Endothelial cell of umbilical vein (primary cell): ENCODE data around the gene SFMBT2. TPM values are rescaled to one million over a fixed set of nuclear protein-coding genes. Genes with fewer than 3 reads are reported as not detected.

Experiments used
- BruUV-seq: library from RNA; stranded (reverse); fragments of 400-500 nt; replicated peaks from 2 replicates; lab custom pipeline; 2021; lab: Mats Ljungman, UMichigan
- CTCF ChIA-PET: fragments of 300-600, 350-600 bp; sonication (Branson Sonifier 250); formaldehyde crosslinking; loops from one replicate; lab custom pipeline; 2021; ENCODE audit warnings: antibody characterized with exemption, inconsistent platforms; lab: Charles Lee
- POLR2A ChIA-PET: fragments of 300-600, 350-600 bp; sonication (Branson Sonifier 250); formaldehyde crosslinking; loops from one replicate; lab custom pipeline; 2021; ENCODE audit warnings: antibody characterized with exemption, inconsistent platforms; lab: Charles Lee
- DNase-seq: peaks from one replicate; pipeline ENCODE4 v3.0.0-alpha.2; 2011; ENCODE audit warnings: low read depth, low spot score
- FAIRE-seq: peaks from 2 replicates; lab custom pipeline; 2011; peaks lifted over from hg19 to GRCh38; lab: Jason Lieb, UNC
- H2AFZ ChIP-seq: 2 replicates; pipeline ENCODE4 v1.6.0; 2012; ENCODE audit warnings: low read depth, low read length, control low read depth, inconsistent platforms
- H3K27ac ChIP-seq: 2 replicates; pipeline ENCODE4 v1.5.1; 2011; ENCODE audit warnings: low read depth, mild to moderate bottlenecking, control low read depth, low read length, moderate library complexity; ENCODE audit not compliant: insufficient read depth
- H3K27me3 ChIP-seq, 2 experiments: 2 replicates each; pipeline versions ENCODE4 v1.6.0 to v1.6.1; 2011; ENCODE audit warnings: low read length in 2 of 2, mixed read lengths in 1 of 2; ENCODE audit not compliant: control insufficient read depth in 2 of 2, insufficient read depth in 2 of 2
- H3K36me3 ChIP-seq, 2 experiments: 2 replicates in 1 of 2; 3 replicates in 1 of 2; pipeline ENCODE4 v1.5.1; 2011; ENCODE audit warnings: low read length in 2 of 2, mild to moderate bottlenecking in 1 of 2, moderate library complexity in 1 of 2; ENCODE audit not compliant: control insufficient read depth in 2 of 2, insufficient read depth in 2 of 2; ENCODE audit errors: extremely low read depth in 1 of 2
- H3K4me1 ChIP-seq: 3 replicates; pipeline ENCODE4 v1.5.1; 2011; ENCODE audit warnings: mild to moderate bottlenecking, low read length; ENCODE audit not compliant: control insufficient read depth, insufficient read depth; ENCODE audit errors: extremely low read depth
- H3K4me2 ChIP-seq: 2 replicates; pipeline ENCODE4 v1.6.1; 2011; ENCODE audit warnings: low read length, control low read depth, mixed read lengths; ENCODE audit not compliant: insufficient read depth
- H3K4me3 ChIP-seq, 3 experiments: fragments of 200-600 bp in 1 of 3; sonication (generic), shearing (Covaris generic) in 1 of 3; replicated peaks in 1 of 3; 2 replicates each; pipeline ENCODE4 v1.5.1; 2011 to 2016; ENCODE audit warnings: control low read depth in 3 of 3, low read length in 3 of 3, mild to moderate bottlenecking in 2 of 3, inconsistent platforms in 1 of 3, low read depth in 1 of 3, moderate library complexity in 1 of 3; ENCODE audit not compliant: insufficient read depth in 1 of 3
- H3K79me2 ChIP-seq: 2 replicates; pipeline ENCODE4 v1.6.0; 2012; ENCODE audit warnings: low read length, inconsistent platforms; ENCODE audit not compliant: control insufficient read depth, insufficient read depth
- H3K9ac ChIP-seq: replicated peaks from 2 replicates; pipeline ENCODE3; 2011; ENCODE audit warnings: low read length, control low read depth; ENCODE audit not compliant: insufficient read depth; ENCODE audit errors: extremely low read depth
- H3K9me1 ChIP-seq: replicated peaks from 3 replicates; pipeline ENCODE4 v1.6.0; 2011; ENCODE audit warnings: mild to moderate bottlenecking, low read length; ENCODE audit not compliant: control insufficient read depth, insufficient read depth; ENCODE audit errors: extremely low read depth
- H3K9me3 ChIP-seq: replicated peaks from 2 replicates; pipeline ENCODE4 v1.5.1; 2012; ENCODE audit warnings: low read length, inconsistent platforms; ENCODE audit not compliant: control insufficient read depth, insufficient read depth
- H4K20me1 ChIP-seq: replicated peaks from 2 replicates; pipeline ENCODE3; 2011; ENCODE audit warnings: mild to moderate bottlenecking, low read length; ENCODE audit not compliant: control insufficient read depth, insufficient read depth; ENCODE audit errors: extremely low read depth
- EZH2 ChIP-seq: IDR thresholded peaks from 2 replicates; pipeline ENCODE4 v1.6.1; 2012; ENCODE audit warnings: borderline replicate concordance, low read depth, mild to moderate bottlenecking, moderate library complexity, low read length, inconsistent platforms; ENCODE audit not compliant: severe bottlenecking
- GATA2 ChIP-seq: IDR thresholded peaks from 2 replicates; pipeline ENCODE4 v1.7.0; 2011; ENCODE audit warnings: low read depth, mild to moderate bottlenecking, moderate library complexity, mixed read lengths, low read length; ENCODE audit not compliant: insufficient read length, insufficient read depth
- JUN ChIP-seq: IDR thresholded peaks from 2 replicates; pipeline ENCODE4 v1.6.1; 2011; ENCODE audit warnings: borderline replicate concordance, low read depth; ENCODE audit not compliant: insufficient read length, insufficient read depth
- MYC ChIP-seq: IDR thresholded peaks from one replicate; pipeline ENCODE4 v1.6.1; 2011; ENCODE audit warnings: mild to moderate bottlenecking, low read depth, low read length
- POLR2A ChIP-seq: IDR thresholded peaks from 2 replicates; pipeline ENCODE4 v1.6.1; 2012; ENCODE audit warnings: low read depth, mild to moderate bottlenecking, control low read depth, low read length
- POLR2AphosphoS5 ChIP-seq: IDR thresholded peaks from 2 replicates; pipeline ENCODE4 v1.6.1; 2012; ENCODE audit warnings: low read depth, mild to moderate bottlenecking, control low read depth, low read length, moderate library complexity; ENCODE audit not compliant: insufficient read depth
- dilution Hi-C: fragments of 300-500 bp; cut with MboI; formaldehyde crosslinking; loops from one replicate; pipeline ENCODE4 v1.15.0; 2019; ENCODE audit warnings: low sequenced_read_pairs; ENCODE audit not compliant: extremely low pct_ligation_motif_present
- intact Hi-C: fragments of 100-400 bp; cut with micrococcal nuclease; formaldehyde crosslinking; loops from one replicate; pipeline ENCODE4 v1.10.0; 2022
- polyA plus RNA-seq, 4 experiments: library from polyadenylated mRNA; depleted of rRNA in 3 of 4; stranded (reverse) in 3 of 4; unstranded in 1 of 4; fragments of >200 nt; gene quantifications; 2 replicates each; pipeline versions ENCODE4 v1.2.1 to v1.2.3, GENCODE V29; 2011 to 2012; ENCODE audit warnings: missing spikeins in 1 of 4
- total RNA-seq: library from RNA; stranded (reverse); gene quantifications from 2 replicates; pipeline ENCODE4 v1.2.3, GENCODE V29; 2021
- TF ChIP-seq, protein P1 (sequence below): IDR thresholded peaks from 2 replicates; pipeline ENCODE4 v1.6.1; 2011; ENCODE audit not compliant: insufficient read depth, insufficient read length

Gene SFMBT2
- total and polyA plus RNA-seq, 2 donors (not counting 3 experiments of a cell fraction or from before 2014, with no cell fraction given), result 0.14 to 0.64 TPM

DNA sequence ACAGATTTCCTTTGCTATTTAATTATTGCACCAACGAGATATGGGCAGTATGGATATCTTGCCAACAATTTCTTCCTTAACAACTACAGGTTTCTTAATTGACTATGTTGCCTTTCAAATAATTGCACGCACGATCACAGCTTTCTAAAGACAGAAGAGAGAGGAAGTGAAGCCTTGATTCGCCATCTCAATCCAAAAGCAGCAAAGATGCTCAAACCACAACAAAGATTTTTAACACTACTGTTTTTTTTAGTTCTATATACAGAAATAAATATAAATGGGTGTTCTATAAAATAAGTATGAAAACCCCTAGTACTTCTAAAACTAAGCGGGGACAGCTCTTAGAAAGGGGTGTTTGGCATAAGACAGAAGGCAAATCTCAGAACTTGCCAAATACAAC, 251.3 kb downstream of the SFMBT2 start:
- POLR2A ChIA-PET, result no interaction called here
- Histone ChIP-seq H3K9ac (no peak overlapping the region), H3K36me3 (no peaks in the 10 kb centered on the region), H3K4me2 (no peak overlapping the region), H3K9me3 (no peaks in the 10 kb centered on the region), H3K27me3 (no peaks in the 10 kb centered on the region), H3K4me1 (no peaks in the 10 kb centered on the region), H3K27ac (no peak overlapping the region), H3K9me1 (no peaks in the 10 kb centered on the region), H2AFZ (no peak overlapping the region), H3K4me3 (no peak overlapping the region), H3K79me2 (no peaks in the 10 kb centered on the region), H4K20me1 (no peaks in the 10 kb centered on the region)
- CTCF ChIA-PET, result no interaction called here
- no peak for FAIRE-seq
- no peak for DNase-seq
- intact Hi-C loops (no loop called here), dilution Hi-C loops (no loop called here)
- TF ChIP-seq EZH2, result no peak
- no peak for TF ChIP-seq GATA2
- TF ChIP-seq MYC, result no peak
- no peak for TF ChIP-seq POLR2AphosphoS5
- no peak for TF ChIP-seq JUN
- no peak for TF ChIP-seq POLR2A
- BruUV-seq, result no TSS peak

DNA sequence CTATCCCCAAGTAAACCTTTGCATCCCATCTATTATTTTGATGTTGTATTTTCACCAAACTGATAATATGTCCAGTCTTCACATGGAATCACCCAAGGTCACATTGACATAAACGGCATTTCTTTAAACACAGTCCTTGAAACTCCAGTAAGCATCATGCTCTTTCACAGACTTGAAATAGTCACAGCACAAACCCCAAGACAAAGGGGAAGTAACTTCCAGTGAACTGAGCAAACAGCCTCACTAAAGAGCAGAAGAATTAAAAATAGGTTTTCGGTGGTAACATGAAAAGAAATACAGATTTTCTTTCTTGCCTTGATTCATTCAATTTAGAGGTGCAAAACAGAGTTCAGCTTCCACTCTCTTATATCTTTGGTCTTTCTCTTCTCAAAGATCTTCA, 253.7 kb downstream of the SFMBT2 start:
- Histone ChIP-seq H3K27ac (no peak overlapping the region), H3K4me2 (no peak overlapping the region), H3K36me3 (no peaks in the 10 kb centered on the region), H3K4me3 (no peak overlapping the region), H4K20me1 (no peaks in the 10 kb centered on the region), H2AFZ (no peak overlapping the region), H3K9ac (no peak overlapping the region), H3K27me3 (no peaks in the 10 kb centered on the region), H3K4me1 (no peaks in the 10 kb centered on the region), H3K9me3 (no peaks in the 10 kb centered on the region), H3K9me1 (no peaks in the 10 kb centered on the region), H3K79me2 (no peaks in the 10 kb centered on the region)
- BruUV-seq, result no TSS peak
- dilution Hi-C loops, result no loop called here
- DNase-seq, result no peak
- POLR2A ChIA-PET, result no interaction called here
- CTCF ChIA-PET, result no interaction called here
- no peak for FAIRE-seq
- intact Hi-C loops, result no loop called here
- TF ChIP-seq, protein P1, sequence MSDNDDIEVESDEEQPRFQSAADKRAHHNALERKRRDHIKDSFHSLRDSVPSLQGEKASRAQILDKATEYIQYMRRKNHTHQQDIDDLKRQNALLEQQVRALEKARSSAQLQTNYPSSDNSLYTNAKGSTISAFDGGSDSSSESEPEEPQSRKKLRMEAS, result no peak
- no peak for TF ChIP-seq POLR2A
- no peak for TF ChIP-seq POLR2AphosphoS5
